Left colon (tissue), 2 donors: ENCODE results near the gene MAGEA6. TPM values are rescaled to one million over a fixed set of nuclear protein-coding genes. Genes with fewer than 3 reads are reported as not detected.
"Not testable (repeated sequence)": the region's sequence is repeated elsewhere in the genome, so short reads cannot be mapped to it uniquely, and the experiment has no call there.

Experiments used
- ATAC-seq: fragments of 200-7000 bp; cut with Tn5 transposase; one replicate; pipeline ENCODE4 v1.9.1; 2020; ENCODE audit warnings: mild to moderate bottlenecking, moderate library complexity
- DNase-seq, 2 donors: peaks; one replicate each; pipeline ENCODE4 v3.0.0-alpha.2; 2020
- intact Hi-C, 2 donors: fragments of 100-400 bp; cut with DNase I in 1 of 2; cut with micrococcal nuclease in 1 of 2; formaldehyde crosslinking; loops; one replicate each; pipeline versions ENCODE4 v1.11.2 to v1.14.0; 2022; cut with DNase I, micrococcal nuclease
- long read RNA-seq: library from polyadenylated mRNA; unstranded; transcript quantifications from one replicate; pipeline ENCODE4 v2.0.0, GENCODE V29; 2021
- total RNA-seq, 2 donors: library from RNA; stranded (reverse); fragmentation: NEBNext Ultra II Directional; extraction: Animal tissue kit (Norgen Biotek cat#: 25700); gene quantifications; one replicate each; pipeline ENCODE4 v1.2.1, GENCODE V29; 2021
- donor health status: DM: no; HTN: no; CAD: no.
- donor health status: DM: yes; HTN: yes; CAD: no.

MAGEA6 gene, protein sequence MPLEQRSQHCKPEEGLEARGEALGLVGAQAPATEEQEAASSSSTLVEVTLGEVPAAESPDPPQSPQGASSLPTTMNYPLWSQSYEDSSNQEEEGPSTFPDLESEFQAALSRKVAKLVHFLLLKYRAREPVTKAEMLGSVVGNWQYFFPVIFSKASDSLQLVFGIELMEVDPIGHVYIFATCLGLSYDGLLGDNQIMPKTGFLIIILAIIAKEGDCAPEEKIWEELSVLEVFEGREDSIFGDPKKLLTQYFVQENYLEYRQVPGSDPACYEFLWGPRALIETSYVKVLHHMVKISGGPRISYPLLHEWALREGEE
- not detected for total RNA-seq
- long read RNA-seq = 0 reads

DNA sequence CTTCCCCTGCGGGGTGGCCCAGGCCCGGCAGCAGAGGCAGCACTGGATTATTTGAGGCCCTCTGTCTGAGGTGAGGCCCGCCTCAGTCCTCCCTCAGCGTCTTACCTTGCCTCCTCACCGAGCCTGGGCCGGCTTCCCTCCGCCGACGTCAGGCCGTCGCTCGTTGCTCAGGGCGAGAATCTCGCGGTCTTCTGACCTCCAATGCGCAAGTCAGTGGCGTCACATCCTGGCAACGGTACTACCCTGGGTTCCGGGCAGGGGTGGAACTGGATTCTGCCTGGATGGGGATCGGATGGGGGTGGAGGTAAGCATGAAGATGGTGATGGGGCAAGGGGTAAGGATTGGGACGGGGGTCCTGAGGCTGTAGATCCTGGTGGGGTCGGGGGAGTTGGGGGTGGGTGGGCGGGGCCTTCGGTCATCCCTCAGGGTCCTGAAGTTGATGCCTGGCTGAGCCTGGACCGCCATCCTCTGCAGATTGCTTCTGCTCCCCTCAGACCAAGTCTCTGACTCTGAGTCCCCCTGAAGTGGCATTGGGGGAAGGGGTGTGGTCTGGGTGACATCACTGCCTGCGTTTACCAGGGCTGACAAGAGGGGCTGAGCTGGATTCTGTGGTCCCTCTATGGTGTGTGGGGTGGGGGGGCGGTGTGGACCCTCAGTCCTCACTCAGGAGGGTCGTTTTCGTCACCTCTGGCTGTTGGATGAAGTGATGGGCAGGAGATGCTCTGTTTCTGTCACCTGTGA, at the start of gene MAGEA6:
Gene MAGEA6, minus strand, starts transcription at position 141 of the 741 bp plus-strand sequence. CDS start 2,039 bp downstream, outside the sequence.
- ATAC-seq, DNase-seq, intact Hi-C loops: not testable (repeated sequence)

DNA sequence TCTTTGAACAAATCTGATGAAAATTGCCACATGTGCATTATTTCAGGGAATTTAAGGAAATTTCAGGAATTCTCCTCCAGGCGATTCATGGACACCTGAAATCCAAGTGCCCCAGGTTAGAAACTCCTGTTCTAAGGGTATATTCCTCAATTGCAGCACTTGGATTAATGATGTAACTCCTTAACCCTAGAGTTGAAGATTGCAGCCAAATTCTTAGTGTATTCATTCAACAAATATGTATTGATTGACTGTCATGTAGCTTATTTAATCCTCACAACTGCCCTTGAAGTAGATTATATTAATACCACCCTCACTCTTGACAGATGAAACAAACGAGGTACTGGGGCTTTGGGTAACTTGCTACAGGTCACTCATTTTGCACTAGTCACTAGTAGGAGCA, 49.8 kb upstream of the MAGEA6 start:
- no peak for ATAC-seq
- no peak for DNase-seq
- intact Hi-C loops = no loop called here

DNA sequence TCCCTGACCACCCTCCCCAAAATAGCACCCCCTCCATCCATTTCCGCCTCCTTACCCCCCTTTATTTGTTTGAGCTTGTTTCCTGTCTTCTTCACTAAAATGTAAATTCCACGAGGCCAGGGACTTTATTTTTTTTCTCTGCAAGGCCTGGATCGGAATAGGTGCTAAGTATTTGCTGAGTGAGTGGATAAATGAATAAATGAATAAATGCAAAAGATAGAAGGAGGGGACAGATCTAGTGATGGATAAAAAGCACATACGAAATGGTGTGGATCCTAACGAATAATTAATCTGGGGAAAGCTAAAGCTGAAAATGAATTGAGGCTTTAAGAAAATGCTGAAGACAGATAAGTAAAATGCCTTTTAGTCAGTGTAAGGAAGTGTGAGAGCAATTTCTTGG, 48.9 kb upstream of the MAGEA6 start:
- ATAC-seq = no peak
- no peak for DNase-seq
- intact Hi-C loops = no loop called here

DNA sequence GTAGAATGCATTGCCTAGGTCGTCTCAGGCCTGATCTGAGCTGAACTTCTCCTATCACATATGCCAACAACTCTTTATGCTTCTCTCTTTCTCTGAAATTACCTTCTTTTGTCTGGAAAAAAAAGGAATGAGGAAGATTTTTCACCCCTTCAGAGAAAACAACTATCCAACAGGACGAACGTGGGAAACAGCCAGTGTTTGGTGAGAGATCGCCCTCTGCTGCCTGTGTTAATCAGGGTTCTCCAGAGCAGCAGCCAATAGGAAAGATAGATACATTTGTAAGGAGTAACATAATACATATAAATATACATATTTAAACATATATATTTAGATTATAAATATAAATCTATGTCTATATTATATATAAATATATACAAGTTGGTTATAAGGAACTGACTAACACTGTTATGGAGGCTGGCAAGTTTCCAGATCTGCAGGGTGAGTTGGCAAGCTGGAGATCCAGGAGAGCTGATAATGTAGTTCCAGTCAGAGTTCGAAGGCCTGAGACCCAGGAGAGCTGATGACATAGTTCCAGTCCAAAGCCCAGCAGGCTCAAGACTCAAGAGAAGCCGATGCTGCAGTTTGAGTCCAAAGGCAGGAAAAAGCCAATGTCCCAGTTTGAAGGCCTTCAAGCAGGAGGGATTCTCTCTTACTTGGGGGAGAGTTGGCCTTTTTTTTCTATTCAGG, 47.7 kb upstream of the MAGEA6 start:
- ATAC-seq (peak; percentile 62), DNase-seq (peak in 1 of 2 donors; percentile 35)
- intact Hi-C loops = no loop called here

DNA sequence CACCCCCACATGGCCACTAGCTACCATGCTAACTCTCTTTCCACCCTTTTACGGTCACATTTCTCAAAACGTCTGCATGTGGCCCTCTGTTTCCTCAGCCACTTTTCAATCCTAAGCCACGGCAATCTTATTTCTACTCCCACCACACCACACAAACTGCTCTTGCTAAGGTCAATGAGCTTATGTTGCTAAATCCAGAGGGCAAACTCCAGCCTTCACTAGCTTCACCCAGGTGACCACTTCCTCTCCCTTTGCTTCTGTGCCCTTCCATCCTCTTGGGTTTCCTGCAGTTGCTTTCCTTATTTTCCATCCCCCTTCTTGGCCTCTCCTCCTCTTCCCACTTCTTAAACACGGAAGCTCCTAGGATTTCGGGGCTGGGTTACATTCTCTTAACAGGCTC, 44.6 kb upstream of the MAGEA6 start:
- ATAC-seq (peak; percentile 20), DNase-seq (no peak)
- intact Hi-C loops = no loop called here

DNA sequence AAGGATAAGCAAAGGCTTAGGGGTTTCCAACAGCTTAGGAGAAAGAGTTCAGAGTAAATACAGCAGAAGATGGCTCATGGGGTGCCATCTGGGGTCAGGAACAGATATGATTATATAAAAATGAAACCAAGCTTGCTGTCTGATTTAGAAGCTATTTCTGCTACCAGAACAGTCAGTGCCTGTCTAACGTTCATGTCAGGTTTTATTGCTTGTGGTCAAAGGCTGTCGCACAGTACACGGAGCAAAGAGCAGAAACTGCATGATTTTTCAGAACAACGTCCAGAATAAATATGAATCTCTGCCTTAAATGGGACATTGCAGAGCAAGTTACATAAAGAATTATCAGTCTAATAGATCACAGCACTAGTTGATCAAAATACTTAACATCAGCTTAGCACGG, 43.7 kb upstream of the MAGEA6 start:
- peak; percentile 91 for ATAC-seq
- intact Hi-C loops = no loop called here
- no peak for DNase-seq

DNA sequence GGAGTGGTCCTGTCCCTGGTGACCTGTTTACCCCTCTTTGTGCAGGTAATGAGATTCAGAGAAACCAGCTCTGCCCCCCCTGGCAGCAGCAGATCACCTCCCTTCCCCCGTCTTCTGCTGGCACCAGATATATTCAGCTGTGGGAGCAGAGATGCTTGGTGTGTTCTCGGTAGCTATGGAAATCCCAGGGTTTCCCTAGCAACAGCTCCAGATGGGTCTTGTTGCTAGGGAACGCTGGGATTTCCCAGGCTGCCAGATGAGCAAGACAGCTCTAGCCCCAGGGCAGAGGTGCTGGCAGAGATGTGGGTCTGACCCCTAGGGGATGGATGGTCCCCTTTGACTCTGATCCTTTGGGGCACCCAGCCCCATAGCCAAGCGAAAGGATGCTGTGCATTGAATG, 40.9 kb upstream of the MAGEA6 start:
- intact Hi-C loops = no loop called here
- no peak for ATAC-seq
- DNase-seq = no peak

DNA sequence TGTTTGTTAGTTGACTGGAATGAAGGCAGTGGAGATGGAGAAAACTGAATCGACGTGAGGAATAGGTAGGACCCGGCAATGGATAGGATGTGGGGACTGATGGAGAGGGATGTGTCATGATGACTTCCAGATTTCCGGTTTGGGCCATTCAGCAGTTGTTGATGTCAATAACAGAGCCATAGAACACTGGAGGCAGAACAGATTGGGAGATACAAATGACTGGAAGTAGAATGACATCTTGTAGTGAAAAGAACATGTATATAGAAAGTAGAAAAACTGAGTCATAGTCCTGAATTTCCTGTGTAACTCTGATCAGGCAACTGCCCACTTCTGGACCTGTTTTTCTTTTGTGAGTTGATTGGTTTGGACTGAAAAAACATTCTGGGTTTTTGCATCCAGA, 36.5 kb upstream of the MAGEA6 start:
- ATAC-seq (no peak), DNase-seq (no peak)
- intact Hi-C loops = no loop called here

DNA sequence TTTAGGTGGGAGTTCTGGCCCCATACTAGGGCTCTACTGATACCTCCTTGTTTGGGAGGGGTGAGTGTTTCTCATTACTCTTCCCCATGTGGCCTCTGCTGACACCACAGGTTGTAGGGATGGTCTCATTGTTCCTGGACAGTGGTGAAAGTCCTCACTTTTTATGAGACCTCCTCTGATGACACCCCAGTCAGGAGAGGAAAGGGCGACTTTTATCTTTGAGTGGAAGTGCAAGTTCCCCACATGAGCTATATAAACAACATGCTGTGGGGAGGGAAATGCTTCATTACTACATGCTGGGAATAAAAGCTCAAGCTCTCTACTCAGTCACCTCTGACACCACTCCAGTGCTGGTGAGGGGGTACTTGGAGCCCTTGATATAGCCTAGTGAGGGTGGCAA, 29.5 kb upstream of the MAGEA6 start:
- ATAC-seq = no peak
- no peak for DNase-seq
- intact Hi-C loops = no loop called here

DNA sequence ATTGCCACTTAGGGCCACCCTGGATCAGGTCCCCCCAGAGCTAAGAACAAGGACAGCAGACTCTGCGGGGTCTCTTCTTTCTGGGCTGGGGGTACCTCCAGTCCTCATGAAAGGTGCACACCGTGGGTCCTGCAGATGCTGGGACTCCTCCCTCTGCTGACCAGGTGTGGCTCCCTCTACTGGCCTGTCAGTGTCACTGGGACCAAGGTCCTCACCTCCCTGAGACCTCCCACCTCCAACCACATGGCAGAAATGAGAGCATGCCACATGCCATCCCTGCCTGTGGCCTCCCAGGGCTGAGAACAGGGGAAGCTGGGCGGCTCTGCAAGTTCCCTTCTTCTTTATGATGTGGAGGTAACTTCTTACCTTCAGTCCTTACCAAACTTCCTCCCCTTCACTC, 17.6 kb upstream of the MAGEA6 start:
- DNase-seq, intact Hi-C loops: not testable (repeated sequence)
- ATAC-seq = peak; percentile 48

DNA sequence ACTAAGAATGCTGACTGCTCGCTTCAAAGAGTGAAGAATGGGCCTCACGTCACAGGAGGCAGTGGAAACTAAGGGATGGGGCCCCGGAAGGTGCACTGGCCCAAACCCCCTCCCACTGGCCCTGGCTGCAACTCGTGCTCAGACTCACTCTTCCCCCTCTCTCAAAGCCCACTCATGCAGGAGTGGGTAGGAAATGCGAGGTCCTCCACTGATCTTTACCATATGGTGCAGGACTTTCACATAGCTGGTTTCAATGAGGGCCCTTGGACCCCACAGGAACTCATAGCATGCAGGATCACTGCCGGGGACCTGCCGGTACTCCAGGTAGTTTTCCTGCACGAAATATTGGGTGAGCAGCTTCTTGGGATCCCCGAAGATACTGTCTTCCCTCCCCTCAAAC, 2.9 kb downstream of the MAGEA6 start:
- ATAC-seq, intact Hi-C loops, DNase-seq: not testable (repeated sequence)

DNA sequence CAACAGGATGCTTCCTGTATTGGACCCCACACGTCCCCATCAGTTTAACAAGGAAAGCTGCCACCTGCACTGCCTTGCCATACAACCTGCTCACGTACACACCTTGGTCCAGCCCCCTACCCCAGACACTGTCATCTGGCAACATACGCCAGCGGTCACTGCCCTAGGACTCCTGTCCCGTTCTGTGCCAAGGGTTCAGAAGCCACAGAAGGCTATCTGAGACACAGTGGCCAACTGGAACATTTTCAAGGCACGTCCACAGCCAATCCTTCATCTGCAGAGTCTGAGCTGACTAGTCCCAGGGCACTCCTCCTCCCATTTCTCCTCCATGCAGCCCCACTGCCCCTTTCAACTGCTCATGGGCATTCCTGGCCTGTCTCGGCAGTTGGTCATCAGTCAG, 7.9 kb downstream of the MAGEA6 start:
- intact Hi-C loops, ATAC-seq: not testable (repeated sequence)

DNA sequence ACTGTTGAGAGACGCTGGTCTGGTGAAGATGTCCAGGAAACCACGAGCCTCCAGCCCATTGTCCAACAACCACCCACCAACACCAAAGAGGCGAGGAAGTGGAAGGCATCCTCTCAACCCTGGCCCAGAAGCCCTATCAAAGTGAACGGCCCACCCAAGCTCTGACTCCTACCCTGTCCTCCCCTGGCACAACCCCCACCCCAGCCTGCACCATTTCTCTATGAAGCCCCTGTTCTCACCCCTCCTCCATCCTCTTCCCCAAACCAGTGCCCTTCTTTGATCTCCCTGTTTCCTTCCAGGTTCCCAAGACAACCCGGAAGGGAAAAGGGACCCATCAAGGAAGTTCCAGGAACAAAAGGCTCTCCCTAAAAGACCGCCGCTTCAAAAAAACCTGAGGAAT, 9.9 kb downstream of the MAGEA6 start:
- ATAC-seq, DNase-seq, intact Hi-C loops: not testable (repeated sequence)

More for the DNA sequence above, 7.9 kb downstream of the MAGEA6 start:
- DNase-seq = not testable (repeated sequence)

DNA sequence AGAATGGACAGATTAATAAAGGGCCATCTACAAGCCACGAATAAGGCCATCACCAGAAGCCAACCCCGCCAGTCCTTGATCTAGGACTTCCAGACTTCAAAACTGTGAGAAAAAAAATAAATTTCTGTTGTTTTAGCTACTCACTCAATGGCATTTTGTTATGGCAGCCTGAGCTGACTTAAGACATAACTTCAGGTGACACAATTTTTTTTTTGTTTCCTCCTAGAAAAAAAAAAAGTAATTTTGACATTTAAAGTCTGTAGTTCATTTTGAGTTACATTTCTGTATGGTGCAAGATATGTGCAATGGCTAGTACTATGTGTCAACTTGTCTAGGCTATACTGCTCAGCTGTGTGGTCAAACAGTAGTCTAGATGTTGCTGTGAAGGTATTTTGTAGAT, 10.6 kb downstream of the MAGEA6 start, which contains the start of gene CSAG3:
Gene CSAG3, plus strand, starts transcription at position 301 of the 400 bp plus-strand sequence.
- ATAC-seq, DNase-seq, intact Hi-C loops: not testable (repeated sequence)

DNA sequence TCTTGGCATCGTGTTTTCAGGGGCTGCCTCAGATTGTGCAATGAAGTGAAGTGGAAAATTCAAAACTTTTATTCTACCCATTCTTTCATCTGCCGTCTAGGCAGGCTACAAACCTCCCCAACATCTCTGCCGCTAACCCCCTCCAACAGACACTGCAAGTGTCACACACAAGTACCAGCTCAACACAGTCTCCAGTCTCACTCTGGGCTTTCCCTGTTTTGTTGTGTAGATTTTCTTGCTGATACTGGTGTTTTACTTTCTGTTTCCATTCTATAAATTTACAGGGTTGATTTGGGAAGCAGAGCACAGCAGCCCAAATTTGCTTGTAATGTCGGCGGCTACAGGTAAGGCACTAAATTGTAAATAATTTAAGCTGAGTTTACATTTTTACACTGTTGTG, 14.6 kb downstream of the MAGEA6 start:
- intact Hi-C loops, DNase-seq: not testable (repeated sequence)

DNA sequence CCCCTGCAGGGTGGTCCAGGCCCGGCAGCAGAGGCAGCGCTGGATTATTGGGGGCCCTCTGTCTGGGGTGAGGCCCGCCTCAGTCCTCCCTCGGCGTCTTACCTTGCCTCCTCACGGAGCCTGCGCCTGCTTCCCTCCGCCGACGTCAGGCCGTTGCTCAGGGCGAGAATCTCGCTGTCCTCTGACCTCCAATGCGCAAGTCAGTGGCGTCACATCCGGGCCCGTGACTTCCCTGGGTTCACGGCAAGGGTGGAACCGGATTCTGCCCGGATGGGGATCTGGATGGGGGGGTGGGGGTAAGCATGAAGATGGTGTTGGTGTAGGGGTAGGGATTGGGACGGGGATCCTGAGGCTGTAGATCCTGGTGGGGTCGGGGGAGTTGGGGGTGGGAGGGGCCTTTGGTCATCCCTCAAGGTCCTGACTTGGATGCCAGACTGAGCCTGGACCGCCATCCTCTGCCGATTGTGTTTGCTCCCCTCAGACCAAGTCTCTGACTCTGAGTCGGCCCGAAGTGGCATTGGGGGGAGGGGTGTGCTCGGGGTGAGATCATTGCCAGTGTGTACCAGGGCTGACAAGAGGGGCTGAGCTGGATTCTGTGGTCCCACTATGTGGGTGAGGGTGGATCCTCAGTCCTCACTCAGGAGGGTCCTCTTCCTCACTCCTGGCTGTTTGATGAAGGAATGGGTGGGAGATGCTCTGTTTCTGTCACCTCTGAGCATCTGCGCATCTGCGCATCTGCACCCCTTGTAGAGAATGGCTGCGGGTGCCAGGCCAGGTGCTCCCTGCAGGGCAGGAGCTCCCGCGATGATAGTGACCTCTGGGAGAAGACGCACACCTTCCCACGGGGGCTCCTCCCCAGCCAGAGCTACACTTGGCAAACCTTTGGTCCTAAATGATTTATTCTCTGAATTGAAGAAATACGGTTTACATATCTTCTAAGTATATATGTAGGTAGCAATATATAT, 15.5 kb downstream of the MAGEA6 start, which contains the start of gene MAGEA2:
Gene MAGEA2, minus strand, starts transcription at position 157 of the 965 bp plus-strand sequence. CDS start 2,479 bp downstream, outside the sequence.
- ATAC-seq, DNase-seq, intact Hi-C loops: not testable (repeated sequence)

More for the DNA sequence above, 14.6 kb downstream of the MAGEA6 start:
- ATAC-seq = not testable (repeated sequence)

DNA sequence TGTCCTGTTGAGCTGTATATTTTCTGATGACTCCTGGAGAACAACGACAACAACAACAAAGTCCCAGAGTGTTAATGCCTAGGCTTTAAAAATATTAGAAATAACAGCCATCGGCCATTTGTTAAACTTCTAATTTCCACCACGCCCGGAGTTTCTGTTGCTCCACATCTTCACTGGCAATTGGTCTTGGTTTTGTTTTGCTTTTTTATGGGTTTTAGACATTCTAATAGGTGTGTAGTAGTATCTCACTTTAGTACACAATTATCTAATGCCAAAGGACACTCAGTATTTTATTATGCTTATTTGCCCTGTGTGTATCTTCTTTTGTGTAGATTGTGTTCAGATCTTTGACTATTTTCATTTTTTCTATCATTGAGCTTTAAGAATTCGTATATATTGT, 30.9 kb downstream of the MAGEA6 start:
- intact Hi-C loops = no loop called here
- no peak for ATAC-seq

DNA sequence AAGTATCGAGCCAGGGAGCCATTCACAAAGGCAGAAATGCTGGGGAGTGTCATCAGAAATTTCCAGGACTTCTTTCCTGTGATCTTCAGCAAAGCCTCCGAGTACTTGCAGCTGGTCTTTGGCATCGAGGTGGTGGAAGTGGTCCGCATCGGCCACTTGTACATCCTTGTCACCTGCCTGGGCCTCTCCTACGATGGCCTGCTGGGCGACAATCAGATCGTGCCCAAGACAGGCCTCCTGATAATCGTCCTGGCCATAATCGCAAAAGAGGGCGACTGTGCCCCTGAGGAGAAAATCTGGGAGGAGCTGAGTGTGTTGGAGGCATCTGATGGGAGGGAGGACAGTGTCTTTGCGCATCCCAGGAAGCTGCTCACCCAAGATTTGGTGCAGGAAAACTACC, 33.0 kb downstream of the MAGEA6 start:
- intact Hi-C loops, ATAC-seq, DNase-seq: not testable (repeated sequence)

More for the DNA sequence above, 30.9 kb downstream of the MAGEA6 start:
- DNase-seq = no peak
